Inflammatory macrophage treated with lipopolysaccharide for 1 hour (primary cell): ENCODE measurements around the gene WNT3A.
A peak's percentile ranks its signal among the peaks of the same experiment; 100 is the strongest.

Experiments used
- DNase-seq, 2 donors: peaks; one replicate each; pipeline ENCODE4 v3.0.0-alpha.2; 2020 to 2022

The WNT3A gene

DNA sequence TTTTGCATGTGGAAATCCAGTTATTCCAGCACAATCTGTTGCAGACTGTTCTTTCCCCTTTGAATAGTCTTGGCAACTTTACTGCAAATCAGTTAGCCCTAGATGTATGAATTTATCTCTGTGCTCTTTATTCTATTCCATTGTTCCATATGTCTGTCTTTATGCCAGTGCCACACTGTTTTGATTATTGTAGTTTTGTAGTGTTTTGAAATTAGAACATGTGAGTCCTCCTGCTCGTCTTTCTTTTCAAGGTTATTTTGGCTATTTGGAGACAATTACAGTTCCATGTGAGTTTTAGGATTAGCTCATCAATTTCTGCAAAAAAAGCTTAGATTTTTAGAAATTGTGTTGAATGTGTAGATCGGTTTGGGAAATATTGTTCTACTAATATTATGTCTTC lies 26.6 kb downstream of the WNT3A start:
- no peak for DNase-seq

DNA sequence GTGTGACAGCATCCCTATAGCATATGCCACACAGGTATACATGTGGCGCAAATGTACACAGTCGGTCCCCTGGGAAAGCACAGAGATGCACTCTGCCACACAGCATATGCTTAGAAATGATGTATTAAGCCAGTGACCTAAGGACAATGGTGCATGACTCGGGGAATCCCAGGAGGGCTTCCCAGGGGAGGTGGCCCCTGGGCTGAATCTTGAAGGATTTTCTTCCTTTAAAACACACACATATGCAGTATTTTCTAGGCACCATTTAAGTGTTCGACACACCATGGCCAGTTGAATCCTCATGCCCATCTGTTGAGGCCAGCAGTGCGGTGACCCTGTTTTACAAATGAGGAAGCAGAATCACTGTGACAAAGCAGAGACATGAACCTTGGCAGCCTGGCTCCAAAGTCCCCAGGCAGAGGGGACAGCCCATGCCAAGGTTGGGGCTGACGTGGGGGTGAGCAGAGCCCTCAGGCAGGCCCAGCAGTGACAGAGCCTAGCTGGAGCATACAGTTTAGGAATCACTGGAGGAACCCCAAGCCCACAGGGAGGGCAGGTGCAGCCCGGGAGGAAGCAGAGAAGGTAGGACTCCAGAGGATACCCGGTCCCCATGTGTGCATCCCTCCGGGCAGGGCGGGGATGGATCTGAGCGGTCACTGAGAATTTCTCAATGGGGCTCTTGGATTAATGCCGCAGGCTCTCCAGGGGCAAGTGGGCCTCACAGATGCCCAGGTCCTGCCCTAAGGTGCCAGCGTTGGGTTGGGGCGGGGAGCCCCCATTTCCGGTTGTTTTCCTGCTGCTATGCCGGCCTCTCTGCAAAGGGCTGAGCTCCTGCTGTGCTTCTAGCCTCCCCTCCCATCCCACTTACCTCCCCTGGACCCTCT lies 28.4 kb downstream of the WNT3A start:
- DNase-seq = no peak

DNA sequence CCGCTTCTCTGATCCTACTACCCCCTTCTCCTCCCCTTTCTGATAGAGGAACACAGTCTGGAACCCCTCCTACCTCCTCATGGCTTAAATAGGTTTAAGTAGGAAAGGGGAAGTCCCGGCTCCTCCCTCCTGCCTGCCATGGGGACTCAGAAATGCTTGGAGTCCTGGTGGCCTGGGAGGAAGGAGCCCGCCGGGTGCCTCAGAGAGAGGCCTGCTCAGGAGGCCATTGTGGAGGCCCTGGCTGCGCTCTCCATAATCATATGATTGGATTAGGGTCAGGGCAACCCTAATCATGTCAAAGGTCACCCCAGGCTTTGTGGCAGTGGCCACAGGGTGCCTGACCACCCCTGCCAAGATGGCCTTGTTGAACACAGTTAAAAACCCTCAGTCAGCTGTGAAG lies 29.0 kb downstream of the WNT3A start:
- peak; percentile 5 to 14 for DNase-seq

DNA sequence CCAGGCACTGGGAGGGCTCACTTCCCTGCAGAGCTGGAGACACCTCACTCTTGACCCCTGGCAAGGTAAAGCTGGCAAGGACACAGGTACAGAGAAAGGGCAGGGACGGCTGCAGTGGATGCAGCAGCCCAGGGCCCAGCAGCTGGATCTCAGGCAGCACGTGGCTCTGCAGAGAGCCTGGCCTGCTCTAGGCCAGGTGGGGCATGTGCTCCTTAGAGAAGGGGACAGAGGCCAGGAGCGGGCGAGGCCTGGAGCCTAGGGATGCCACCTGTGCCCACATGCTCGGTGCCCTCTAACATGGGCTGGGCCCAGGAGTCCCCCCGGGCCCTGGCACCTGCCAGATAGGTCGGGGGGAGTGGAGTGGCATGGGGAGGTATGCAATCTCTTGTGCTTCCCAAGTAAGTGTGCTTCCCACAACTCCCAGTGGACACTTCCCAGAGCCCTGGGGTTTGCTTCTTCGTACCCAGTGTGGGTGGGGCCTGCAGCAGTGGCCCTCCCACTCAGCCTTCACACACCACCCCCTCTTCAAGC lies 30.0 kb downstream of the WNT3A start:
- DNase-seq = no peak

DNA sequence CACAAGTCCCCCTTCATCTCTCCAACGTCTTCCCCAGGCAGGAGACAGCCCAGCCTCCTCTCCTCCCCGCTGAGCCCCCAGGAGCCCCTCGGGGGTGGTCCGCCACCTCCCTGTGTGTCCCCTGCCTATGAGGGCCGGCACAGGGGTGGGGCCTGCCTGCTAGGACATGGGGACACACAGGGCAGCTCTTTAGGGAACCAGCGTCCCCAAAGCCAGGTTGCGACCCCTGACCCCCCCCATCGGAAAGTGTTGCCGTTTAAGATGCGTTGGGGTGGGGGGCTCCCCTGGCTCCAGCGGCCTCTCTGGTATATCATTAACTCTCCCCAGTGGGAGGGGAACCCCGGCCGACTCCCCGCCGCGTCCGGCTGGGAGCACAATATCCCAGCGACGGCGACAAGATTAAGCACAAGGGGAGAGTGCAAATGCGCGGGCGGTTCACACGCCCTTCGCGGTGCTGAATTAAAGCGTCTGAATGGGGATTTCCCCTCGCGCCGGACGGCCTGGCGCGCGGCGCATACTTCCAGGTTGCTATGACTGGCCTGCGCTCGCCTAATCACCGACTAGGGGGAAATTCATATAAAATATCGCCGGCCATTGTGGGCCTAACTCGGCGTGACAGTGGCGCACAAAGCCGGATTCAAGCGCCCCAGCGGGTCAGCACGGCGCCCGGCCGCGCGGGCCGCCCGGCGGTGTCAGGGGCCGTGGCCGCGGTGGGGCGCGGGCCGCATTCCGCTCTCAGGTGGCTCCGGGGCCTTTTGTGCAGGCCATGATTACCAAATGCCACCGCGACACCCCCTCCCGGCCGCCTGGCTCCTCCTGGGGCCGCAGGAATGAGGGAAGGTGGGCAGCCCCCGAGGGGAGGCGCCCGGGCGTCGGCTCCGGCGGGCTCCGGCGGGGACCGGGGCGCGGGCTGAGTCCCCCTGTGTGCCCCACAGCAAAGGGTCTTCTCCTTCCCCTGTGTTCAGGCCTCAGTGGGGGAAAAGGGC lies 30.9 kb downstream of the WNT3A start:
- peak; percentile 46 to 65 for DNase-seq

DNA sequence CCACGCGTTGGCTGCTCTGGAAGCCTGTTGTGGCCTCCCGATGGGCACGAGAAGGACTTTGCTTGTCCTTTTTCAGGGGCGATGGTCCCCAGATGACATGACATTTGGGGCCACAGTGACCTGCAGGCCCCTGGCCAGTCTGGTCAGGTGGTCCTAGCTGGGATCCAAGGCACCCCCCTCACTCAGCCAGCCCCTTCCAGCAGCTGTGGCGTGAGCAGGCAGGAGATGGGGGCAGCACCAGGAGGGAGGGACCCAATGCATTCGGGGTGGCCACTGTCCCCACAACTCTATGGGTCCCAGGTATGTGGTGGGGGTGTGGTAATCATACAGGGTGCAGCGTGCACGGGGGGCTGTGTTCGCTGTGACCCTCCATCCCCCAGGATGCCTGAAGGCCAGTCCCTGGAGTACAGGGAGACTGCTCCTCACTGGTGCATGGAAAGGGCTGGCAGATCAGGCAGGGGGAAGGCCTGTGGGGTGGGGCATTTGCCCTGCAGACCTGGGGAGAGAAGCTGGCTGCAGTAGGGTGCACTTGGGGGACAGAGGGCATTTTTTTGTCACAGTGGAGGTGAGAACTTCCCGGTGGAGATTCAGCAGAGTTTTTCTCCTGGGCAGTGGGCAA lies 31.7 kb downstream of the WNT3A start:
- DNase-seq = no peak

DNA sequence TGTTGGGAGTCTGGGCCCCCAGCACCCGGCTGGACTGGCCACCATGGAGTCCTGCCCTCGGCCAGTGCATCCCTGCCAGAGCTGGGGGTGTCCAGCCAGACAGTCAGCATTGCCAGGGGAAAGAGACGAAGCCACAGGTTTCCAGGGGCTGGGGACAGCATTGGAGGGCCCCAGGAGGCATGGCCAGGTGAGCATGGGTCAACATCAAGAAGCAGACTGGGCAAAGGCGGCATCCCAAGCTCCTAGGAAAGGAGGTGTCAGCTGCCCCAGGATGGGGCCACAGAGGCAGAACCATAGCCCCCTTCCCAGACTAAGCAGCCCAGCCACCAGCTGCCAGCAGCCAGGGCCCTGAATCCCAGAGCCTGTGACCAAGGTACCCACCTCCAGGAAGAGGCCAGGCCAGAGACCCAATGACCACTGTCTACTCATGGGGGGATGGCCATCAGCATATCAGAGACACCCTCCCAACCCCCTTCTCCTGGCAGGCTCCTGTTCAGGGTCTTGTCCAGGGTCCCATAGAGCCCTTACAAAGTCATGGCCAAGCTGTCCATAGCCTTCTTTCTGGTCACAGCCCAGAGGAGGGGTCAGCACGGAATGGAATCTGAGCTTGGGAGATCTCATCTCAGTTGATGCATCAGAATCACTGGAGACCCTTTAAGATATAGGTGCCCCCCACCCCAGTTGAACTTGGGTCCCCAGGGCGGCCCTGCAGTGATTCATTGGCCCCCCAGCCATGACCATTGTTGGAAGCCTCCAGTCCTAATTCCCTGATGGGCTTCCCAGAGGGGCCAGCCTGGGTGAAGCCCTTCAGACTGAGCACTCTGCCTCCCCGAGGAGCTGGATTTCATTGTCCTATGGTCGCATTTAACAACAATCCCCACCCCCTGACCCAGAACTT lies 32.5 kb downstream of the WNT3A start:
- no peak for DNase-seq

DNA sequence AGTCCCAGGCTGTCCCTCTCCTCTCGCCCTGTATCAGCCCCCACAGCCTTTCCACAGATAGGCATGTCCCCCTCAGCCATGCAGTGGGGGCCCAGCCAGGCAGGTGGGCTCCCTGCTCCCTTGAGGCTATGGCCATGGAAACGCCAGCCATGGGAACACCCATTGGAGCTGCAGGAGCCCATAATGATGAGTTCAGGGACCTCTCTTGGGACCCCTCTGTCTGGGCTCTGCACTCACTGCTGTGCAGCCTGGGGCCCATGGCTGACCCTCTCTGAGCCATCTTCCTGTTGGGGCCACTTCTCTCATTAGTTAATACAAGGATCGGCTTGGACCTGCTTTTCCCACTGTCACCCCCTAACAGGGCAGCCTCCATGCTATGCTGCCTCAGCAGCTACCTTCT lies 33.2 kb downstream of the WNT3A start:
- DNase-seq = no peak

DNA sequence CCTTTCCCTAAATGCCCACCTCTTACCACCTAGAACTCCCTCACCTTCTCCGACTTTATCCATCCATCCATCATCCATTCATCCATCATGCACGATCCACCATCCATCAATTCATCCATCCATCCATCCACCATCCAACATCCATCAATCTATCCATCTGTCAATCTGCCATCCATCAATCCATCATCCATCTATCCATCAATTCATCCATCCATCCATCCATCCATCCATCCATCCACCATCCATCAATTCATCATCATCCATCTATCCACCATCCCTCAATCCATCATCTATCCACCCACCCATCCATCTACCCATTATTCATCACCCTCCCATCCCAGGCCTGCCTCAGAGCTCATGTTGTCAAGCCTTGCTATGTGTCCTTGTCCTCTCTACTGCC lies 34.5 kb downstream of the WNT3A start:
- no peak for DNase-seq

DNA sequence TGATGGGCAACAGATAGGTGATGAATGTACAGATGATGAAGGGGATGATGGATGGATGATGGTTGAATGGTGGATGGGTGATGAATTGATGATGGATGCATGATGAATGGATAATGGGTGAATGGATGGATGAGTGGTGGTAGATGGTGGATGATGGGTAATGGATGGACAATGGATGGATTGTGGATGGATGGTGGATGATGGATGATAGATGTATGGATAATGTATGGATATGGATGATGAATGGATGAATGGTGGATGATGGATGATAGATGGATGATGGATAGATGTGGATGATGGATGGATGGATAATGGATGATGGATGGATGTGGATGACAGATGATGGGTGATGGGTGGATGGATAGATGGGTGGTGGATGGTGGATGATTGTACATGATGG lies 35.7 kb downstream of the WNT3A start:
- DNase-seq = no peak

DNA sequence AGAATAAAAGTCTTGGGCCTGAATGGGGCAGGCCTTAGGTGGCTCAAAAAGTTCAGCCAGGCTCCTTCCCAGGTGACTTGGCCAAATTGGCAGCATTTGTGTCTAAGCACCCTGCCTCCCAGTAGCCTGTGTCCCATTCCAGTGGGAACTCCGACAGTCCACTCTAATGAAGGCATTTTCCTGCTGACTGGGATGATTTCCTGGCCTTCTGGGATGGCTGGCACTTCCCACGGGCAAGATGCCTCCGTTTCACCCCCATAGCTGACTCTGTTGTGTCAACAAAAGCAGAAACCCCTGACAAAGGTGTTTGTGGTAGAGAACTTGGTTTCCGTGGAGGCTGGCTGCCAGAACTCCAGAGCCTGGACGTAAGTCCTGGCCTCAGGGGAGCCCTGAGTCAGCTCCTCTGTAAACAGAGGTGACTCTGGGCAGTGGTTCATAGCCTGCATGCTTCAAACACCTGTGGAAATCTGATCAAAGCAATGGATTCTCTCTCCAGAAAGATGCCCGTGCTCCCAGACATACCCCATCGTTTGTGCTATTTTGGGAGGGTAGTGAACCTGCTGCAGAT lies 36.6 kb downstream of the WNT3A start:
- no peak for DNase-seq

DNA sequence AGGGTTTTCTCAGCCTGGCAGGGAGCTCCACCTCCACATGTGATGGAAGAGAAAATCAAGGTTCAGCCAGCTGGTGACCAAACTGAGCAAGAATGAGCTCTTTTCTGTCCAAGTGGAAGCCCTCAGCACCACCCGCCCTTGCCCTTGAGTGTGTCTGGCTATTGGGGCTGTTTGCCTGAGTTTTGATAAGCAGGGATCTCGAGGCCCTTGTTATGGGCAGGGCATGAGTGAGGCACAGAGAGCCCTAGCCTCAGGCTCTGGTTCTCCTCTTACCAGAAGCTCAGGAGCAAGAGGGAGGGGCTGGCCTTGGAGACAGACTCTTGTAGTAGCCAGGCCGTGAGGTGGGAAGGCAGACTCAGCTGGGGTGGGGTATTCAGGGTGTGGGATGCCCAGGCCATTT lies 38.2 kb downstream of the WNT3A start:
- DNase-seq = no peak

DNA sequence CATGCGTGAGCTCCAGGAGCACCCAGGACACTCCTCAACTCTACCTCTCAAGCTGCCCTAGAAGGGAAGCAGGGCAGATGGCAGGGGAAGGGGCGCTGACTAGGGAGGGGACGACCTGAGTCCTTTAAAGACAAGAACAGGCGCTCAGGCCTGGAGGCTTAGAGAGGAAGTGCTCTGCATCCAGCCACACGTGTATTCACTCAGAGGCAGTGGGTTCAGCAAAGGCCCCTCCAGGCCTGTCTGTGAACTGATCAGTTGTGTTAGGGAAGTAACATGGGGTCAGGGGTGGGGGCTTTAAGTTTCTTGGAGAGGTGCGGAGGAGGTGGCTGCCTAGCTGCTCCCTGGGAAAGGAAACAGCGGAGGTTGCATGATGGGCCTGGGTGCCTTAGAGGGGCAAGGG lies 38.6 kb downstream of the WNT3A start:
- DNase-seq = no peak

DNA sequence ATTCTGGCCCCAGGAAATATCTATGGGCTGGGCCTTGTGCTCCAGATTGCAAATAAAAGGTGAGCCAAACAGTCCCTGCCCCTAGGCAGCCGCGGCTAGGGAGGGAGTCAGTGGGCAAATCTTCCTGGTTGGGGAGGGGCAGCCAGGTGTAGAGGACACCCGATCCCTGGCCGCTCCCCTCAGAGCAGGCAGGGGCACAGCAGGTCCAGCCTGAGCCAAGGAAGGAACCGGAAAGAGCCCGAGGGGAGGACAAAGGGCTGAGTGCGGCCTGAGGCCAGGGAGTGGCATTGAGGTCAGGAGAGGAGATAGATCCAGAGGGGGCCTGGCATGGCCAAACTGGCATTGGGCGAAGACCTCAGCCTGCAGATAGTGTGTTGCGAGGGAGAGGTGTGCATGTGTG lies 39.1 kb downstream of the WNT3A start:
- no peak for DNase-seq

DNA sequence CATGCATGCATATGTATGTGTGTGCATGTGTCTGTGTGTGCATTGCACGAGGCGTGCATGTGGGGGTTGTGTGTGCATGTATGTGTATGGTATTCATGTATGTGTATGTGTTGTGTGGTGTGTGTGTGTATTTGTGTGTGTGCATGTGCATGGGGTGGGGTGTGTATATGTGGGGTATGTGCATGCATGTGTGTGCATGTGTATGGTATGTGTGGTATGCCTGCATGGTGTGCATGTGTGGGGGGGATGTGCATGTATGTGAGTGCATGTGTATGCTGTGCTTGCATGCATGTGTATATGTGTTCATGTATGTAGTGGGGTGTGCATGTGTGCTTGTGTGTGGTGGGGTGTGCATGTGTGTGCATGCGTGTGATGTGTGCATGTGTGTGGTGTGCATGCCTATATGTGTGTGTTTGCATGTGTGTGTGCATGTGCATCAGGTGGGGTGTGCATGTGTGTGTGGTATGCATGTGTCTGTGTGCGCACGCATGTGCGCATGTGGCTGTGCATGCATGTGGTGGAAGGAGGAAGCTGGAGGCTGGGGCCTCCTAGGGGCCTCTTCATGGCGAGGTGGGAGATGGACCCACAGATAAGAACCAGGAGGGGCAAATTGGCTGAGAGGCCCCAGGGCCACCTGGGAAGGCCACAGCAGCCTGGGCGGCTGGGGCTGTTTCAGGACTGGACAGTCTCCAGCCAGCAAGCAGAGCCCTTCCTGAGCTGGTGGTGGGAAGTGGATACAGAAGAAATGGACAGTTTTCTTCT lies 39.8 kb downstream of the WNT3A start:
- no peak for DNase-seq

DNA sequence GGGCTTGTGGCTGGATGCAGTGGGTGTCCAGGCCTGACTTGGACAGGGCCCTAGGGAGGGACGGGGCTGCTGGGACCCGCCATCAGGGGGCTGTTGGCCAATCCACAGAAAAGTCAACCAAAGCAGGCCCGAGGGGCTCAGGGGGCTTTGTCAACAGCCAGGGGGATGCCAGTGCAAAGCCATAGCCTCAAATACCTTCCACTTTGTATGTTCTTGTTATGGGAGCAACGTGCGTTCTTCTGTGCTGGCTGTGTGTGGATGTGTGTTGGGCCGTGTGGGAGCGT lies 40.3 kb downstream of the WNT3A start:
- no peak for DNase-seq

DNA sequence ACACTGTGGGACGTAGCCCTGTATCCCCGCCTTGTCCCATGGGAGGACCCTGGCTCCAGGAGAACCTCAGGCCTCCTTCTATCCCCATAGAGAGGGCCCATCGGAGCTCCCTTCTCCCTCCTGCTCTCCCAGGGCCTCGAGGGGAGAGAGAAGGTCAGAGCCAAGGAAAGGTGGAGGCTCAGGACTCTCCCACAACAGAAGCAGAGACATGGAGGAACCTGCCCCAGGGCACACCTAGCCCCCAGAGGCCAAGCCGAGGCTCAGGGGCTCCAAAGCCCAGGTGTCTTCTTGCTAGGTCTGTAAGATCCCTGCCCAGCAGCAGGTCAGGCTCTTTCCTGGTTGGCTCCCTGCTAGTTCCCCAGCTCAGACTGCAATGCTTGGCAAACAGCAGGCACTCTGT lies 41.3 kb downstream of the WNT3A start:
- DNase-seq = no peak

DNA sequence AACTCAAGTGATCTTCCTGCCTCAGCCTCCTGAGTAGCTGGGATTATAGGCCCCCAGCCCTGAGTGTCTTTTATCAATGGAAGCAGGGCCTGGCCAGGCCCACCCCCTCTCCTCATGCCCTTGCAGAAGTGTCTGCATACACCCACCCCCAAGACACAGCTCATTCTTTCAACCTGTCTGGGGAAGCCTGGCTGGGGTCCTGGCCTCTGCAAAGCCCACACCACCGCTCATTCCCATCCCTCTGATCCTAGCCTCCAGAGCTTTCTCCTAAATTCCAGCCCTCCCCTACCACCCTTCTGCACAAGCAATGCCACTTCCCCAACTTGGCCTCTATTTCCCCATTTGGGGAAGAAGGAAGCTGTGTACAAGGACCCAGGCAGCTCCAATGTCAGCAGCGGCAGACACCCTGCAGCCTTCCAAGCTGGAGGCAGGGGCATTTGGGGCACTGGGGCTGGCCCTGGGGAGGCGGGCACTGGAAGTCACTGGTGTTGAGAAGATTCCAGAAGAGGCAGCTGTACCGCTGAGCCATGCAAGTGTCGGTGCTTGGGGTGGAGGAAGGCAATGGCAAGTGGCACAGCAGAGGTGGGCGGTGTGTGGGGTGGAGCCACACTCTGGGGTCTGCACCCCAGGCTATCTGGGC lies 42.0 kb downstream of the WNT3A start:
- peak; percentile 11 to 19 for DNase-seq

DNA sequence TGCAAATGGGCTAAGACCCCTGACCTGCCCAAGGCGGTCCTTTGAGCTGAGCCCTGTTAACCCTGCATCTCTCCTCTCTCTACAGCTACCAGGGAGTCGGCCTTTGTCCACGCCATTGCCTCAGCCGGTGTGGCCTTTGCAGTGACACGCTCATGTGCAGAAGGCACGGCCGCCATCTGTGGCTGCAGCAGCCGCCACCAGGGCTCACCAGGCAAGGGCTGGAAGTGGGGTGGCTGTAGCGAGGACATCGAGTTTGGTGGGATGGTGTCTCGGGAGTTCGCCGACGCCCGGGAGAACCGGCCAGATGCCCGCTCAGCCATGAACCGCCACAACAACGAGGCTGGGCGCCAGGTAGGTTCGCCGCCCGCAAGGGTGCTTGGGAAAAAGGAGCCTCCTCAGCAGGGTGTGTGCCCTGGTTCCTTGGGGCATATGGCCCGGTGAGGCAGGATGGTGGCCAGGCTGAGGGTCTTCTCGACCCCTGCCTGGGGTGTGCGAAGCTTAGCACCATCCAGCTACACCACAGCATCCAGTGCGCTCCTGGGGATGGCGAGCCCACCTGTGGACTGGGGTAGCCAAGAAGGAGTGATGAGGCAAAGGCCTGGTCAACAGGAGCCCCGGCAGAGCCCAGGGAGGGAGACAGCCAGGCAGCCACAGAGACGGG lies 43.9 kb downstream of the WNT3A start:
- DNase-seq = no peak
